NCI-H146 treated with DMSO at 0.1 percent for 48 hours (cell line): ENCODE measurements around the gene TLCD4.
A peak's percentile ranks its signal among the peaks of the same experiment; 100 is the strongest.

ENCODE experiments used
- DNase-seq: peaks from one replicate; lab custom pipeline; 2025; ENCODE audit not compliant: unreplicated experiment; lab: John Stamatoyannopoulos, UW

Gene TLCD4

DNA sequence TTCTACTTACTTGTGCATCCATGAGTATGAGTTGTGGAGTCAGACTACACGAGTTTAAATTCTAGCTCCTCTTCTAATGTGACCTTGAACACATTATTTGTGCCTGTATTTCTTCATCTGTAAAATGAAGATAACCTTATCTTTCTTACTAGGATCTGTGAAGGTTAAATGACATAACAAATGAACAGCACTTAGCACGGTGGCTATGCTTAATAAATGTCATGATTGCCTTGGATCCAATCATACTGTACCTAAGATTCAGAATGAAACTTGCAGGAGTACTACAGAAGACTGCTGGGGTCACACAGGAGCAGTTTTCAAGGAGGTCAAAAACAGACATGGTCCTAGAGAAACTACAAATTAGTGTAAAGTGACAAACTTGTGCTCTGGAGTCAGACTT is 22.2 kb upstream of the TLCD4 start:
- DNase-seq = no peak

DNA sequence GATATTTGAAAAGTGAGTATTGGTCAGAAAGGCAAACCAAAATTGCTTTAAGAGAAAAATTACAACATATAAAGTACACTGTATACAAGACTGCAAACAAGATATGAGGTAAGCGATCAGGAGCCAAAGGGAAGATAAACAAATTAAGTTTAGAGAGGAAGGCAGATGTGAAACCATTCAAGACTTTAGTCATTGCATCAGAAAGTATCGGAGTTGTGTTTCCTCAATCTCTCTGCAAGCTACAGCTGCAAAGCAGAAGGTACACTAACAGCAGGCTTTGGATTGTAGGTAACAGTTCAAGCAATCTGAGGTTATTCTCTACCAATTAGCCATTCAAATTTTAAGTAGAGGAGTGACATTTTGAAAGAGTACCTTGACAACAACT is 21.3 kb upstream of the TLCD4 start:
- DNase-seq = no peak

DNA sequence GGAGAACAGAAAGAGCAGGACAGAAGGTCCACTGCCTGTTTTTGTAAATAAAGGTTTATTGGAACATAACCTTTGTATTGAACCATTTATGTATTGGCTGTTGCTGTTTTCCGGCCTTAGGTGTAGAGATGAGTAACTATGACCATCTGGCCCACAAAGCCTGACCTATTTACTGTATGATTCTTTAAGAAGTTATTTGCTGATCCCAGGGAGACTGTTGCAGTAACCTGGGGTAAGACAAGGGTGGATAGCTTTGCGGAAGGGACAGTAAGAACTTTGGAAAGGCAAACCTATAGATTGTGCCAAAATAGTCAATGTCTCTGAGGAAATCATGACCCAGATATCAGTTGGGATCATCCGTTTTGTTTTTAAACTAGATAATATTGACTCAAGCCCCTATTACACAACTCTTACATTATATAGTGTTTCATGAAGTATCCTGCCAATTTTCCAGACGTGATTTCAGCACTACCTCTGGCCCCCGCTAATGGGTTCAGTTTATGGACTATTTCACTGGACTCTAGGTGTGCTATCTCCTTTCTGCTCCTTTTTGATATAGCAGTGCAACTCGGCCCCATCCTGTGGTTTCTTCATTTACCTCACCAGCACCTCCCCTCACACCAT is 20.8 kb upstream of the TLCD4 start:
- no peak for DNase-seq

DNA sequence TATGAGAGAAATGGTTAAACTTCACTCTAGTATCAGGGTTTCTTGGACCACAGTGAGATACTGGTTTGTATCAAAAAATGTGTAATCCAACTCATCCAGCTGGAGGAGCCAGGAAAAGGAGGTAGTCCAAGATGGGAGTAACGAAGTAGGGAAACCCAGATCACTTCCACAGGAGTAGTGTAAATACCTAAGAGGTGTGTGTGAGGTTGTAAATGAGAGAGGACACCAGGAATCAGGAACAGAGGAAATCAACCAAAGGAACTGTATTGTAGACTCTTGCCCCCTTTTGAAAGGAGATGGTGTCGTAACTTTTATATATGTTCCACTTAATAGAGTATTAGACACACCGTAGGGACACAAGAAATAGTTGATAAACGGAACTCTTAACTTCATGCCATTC is 19.7 kb upstream of the TLCD4 start:
- no peak for DNase-seq

DNA sequence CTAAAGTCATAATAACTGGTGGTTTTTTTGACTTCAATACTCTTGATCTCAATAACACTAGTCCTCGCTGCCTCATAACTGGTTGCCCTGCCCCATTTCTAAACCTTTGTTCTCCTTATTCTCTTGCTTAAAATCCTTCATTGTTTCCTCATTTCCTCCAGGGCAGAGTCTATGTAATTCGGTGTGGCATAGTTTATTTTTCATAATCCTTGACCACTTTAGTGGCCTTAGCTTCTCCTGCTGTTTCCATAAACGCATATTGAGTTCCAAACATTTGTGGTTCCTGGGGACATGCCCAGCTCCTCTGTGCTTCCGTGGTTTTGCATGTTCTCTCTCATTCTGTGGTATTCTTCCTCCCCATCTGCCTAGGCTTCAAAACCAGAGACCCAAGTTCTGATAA is 19.0 kb upstream of the TLCD4 start:
- no peak for DNase-seq

DNA sequence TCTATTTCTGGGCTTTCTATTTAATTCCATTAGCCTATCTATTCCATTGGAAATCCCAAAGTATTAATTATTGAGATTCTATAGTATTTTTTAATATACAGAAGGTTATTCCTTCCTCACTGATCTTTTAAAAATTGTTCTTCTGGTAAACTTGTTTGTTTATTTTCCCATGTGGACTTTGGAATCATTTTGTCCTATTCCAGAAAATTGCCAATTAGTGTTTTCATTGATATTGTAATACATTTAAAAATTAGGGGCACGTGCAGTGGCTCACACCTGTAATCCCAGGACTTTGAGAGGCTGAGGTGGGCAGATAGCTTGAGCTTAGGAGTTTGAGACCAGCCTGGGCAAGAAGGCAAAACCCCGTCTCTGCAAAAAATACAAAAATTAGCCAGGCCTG is 8.4 kb upstream of the TLCD4 start:
- DNase-seq = no peak

DNA sequence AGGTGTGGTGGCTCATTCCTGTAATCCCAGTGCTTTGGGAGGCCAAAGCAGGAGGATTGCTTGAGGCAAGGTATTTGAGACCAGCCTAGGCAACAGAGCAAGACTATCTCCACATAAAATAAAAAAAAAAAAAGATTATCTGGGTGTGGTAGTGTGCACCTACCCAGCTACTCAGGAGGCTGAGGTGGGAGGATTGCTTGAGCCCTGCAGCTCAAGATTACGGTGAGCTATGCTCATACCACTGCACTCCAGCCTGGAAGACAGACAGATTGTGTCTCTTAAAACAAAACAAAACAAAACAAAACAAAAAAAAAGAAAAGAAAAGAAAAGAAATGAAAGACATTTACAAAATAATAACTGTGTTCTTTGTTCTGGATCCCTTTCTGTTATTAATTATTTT is 6.1 kb upstream of the TLCD4 start:
- DNase-seq = no peak

DNA sequence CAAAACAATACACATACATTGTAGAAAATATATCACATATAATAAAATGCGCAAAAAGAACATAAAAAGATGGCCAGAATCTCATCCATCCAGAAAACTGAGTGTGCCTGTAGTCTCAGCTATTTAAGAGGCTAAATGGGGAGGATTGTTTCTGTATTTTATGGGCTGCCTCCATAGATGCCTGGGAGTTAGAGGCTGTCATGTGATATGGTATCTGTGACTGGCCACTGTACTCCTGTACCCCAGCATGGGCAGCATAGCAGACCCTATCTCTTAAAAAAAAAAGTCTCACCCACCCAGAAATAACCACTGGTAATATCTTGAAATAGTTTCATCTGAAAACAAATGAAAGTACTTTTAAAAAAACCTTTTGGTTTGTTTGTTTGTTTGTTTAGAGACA is 3.5 kb upstream of the TLCD4 start:
- DNase-seq = no peak

DNA sequence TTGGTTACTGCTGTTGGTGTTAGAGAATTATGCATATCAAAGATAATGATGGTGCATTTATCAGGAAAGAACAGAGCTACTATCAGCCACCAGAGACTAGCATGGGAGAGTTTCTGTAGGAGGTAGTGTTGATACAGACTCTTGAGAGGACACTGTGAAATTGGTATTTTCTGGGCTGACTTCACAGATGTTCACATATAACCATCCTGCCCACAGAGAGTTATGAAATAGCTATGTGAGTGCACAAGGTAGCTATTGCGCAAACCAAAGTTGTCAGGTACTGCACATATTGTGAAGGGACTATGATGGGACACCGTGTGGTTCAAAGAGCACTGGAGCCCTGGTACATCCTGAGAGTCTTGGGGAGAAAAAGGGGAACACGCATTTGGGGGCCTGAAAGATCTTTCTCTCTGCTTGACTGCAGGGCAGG is 1.4 kb upstream of the TLCD4 start:
- DNase-seq = no peak

DNA sequence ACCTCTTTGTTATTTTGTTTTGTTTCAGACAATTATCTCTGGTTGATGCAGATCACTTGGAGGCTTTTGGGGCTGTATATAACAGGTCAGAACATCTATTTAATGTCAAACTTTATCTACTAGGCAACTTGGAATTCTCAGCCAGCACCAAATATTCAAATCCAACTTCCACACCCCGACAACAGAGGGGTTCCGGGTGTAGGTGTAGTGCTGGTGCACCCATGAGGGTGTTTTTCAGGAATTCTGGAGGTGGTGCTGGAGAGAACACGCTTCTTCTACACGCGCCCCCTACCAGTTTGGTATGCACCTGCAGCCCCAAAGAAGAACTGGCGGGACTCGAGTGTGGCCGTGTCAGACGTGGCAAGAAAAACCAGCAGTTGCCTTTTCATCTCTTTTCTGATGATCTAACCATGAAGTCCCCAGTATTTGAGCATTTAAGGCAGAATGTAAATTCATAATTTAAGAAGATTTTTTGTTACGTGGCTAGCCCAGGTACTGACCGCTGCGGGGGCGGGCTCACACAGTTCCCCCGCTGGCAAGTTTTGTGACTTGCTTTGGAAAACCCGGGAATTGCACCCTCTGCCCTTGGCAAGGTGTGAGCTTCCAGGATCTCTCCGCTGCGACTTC is 462 bp upstream of the TLCD4 start:
- DNase-seq = peak; percentile 36

DNA sequence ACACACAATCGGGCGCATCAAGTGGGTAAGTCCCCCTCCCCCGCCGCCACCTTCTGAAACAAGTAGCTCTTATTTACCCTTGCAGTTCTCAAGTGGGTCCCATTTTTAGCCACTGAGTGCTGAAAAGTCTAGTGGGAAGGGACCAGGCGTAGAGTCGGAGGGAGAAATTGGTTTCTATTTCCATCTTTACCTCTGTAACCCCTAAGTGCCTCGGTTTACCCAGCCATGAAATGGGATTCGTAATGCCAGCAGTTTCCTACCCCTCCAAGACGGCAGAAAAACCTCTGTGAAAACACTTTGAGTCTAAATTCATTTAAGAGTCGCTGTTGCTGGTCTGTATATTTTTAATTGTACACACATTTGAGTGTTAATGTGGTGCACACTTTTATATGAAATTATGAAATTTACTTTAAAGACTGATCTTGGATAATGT is 928 bp downstream of the TLCD4 start:
- no peak for DNase-seq

DNA sequence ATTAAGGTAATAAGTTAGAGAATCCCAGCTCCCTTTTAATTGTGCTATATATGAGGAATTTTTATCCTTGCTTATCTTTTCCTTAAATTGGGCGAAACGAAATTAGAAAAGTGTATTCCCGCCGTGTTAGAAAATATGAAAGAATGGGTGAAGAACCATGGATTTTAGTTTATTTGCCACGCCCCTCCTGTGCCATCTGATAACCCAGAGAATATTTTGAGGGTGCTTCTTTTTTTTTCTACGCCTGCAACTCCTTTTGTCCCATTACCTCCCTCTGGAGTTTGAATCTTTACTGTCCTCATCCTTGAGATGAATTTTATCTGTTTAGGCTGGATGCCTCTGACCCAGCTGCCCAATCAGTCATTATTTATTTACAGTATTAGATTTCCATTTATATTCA is 1.6 kb downstream of the TLCD4 start:
- DNase-seq = no peak

DNA sequence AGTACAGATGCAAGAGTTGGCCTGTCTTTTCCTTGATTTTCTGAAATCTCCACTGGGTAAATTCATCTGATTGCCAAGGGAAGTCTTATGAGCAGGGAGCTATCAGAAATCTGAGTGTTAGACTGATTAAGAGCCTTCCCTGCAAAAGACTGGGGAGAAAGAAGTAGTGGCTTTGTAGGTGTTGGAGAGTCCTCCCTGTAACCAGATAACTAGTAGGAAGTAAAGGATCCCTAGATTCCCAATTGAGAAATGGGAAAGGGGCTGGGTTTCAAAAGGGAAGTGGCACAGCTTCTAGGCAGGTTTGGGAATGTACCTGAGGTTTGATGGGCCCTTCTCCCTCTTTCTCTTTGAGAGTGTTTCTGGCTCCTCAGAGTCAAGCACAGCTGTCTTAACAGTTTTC is 2.1 kb downstream of the TLCD4 start:
- DNase-seq = no peak

DNA sequence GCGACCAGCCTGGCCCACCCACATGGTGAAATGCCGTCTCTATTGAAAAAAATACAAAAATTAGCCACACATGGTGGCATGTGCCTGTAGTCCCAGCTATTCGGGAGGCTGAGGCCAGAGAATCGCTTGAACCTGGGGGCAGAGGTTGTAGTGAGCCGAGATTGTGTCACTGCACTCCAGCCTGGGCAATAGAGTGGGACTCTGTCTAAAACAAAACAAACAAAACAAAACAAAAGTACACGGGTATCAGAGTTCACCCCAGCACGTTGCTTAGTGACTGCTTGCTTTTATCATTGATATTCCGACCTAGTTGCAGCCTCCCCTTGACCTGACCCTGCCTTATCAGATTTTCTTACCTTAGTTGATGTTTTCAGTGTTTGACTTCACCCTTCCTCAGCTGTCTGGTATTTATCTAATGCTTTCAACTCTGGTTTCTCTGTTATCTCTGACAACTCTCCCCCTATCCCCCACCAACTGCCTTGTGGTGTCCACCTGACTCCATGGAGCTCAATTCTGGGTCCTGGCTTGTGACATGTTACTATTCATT is 5.1 kb downstream of the TLCD4 start:
- DNase-seq = no peak

DNA sequence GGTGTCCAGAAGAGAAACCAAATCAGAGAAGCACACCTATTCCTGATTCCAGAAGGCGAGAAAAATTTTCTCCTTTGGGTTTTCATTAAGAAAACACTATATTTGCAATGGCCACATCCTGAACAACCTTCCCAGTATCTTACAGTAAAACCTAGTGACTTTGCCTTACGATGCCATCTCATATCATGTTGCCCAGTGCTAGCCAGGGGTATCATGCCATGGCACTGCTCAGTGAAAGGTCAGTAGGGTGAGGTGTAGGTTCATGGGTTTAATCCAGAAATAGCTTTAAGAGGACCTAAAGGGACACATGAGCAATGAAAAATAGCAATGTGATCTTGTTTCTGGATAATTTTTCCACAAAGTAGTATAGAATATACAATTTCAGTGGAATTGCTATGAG is 7.2 kb downstream of the TLCD4 start:
- no peak for DNase-seq

DNA sequence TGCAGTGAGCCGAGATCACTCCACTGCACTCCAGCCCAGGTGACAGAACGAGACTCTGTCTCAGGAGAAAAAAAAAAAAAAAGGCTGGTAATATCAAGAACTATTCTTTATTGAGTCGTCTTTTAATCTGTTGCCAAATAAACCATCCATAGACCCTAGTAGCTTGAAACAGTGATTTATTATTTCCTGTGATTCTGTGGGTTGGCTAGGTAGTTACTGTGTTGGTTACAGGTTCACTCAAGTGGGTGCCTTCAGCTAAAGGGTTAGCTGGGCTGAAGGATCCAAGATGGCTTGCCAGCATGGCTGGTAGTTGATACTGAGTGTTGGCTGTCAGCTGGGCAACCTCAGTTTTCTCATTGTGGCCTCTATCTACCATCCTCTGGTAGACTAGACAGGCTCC is 9.2 kb downstream of the TLCD4 start:
- no peak for DNase-seq

DNA sequence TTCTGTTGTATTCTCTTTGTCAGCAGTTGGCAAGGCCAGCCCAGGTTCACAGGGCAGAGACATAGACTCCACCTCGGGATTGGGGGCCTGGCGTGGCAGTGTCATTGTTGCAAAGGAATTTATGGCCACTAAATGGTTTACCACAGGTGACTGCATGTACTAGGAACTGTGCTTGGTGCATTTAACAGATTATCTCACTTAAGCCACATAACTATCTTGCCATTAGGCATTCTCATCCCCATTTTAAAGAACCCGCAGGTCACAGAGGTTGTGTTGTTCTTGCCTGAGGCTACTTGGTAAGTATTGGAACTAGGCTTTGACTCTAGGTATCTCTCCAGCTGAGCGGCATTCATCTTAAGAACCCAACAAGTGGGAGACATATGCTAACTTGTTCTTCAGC is 9.7 kb downstream of the TLCD4 start:
- DNase-seq = no peak

DNA sequence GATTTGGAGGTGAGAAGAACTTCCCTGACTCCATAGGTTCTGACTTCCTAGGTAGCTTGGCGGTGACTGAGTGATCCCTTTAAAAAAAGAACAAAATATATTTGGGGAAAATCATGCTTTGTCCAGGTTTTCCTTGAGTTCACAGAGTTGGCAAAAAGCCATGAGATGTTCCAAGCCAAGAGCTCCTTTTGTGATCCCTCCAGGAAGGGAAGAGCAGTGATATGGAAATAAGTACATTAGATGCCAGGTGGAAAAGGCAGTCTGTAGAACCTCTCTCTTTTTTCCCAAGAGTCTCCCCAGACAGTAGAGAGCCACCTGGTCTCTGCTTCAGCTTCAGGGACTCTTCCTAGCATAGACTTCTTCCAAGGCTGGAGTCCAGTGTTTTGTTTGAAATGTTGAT is 10.2 kb downstream of the TLCD4 start:
- no peak for DNase-seq

DNA sequence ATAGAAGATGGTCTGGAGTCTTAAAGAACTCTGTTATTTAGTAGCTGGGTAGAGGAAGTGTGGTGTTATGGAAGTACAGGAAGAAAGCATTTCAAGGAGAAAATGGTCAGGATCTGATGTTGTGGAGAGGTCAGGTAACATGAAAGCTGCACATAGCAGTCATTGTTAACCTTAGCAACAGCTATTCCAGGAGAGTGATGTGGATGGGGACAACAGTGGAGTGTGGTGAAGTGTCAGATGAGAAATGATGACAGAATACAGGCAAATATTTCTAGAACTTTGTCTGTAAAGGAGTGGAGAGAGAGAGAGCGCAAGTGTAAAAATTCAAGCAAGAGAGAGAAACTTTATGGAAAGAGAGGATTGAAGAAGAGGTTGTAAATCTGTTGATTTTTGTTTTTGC is 15.6 kb downstream of the TLCD4 start:
- no peak for DNase-seq

DNA sequence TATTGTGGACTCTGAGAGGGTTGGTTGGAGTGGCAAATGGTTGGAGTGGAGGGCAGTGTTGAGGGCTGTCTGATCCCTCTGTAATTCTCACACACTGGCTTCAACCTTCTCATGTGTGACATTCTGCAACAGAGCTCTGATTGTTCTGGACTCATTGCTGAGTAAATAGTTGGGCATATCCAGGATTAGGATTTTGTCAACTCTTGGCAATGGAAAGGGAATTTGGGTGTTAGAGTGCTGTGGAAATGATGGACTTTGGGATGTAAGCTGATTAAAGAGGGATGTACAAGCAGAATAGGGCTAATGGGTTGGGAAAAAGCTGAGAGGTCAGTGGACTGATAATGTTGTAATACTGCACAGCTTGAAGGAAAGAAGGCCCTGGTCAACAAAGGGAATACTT is 16.5 kb downstream of the TLCD4 start:
- DNase-seq = no peak

DNA sequence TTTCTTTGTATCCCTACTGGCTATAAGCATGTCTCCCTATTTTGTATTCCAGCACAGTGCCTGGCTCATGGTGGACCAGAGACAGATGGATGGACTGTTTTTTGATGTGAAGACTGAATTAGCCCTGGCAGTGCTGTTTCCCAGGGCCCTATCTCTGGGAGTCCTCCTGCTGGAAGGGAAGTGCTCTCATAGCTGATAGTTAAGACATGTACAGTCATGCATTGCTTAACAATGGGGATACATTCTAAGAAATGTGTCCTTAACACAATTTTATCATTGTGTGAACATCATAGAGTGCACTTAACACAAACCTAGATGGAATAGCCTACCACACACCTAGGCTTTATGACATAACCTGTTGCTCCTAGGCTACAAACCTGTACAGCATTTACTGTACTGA is 21.1 kb downstream of the TLCD4 start:
- no peak for DNase-seq

DNA sequence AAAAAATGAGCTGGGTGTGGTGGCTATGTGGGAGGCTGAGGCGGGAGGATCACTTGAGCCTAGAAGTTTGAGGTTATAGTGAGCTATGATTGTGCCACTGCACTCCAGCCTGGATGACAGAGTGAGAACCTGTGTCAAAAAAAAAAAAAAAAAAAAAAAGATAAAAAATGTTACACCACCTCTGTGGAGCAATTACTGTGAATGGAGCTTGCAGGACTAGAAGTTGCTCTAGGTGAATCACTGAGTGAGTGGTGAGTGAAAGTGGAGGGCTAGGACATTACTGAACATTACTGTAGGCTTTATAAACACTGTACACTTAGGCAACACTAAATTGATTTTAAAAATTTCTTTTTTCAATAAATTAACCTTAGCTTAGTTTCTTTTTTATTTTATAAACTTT is 21.9 kb downstream of the TLCD4 start:
- no peak for DNase-seq

DNA sequence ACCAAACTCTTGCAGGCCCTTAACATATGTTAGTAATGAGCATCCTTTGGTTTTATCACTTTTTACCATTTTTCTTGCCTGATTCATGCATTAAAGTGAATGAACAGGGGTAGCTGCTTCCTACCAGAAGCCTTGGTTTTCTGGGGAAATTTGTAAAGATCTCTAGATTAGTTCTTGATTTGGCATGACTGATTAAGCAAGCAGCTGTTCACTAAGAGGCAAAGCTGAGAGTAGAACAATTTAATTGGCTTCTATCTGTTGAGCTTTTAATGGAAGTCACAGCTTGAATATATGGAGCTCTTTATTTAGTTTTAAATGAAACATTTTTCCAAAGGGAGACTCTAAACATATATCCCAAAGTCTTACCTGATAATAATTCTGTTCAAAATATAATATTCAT is 23.6 kb downstream of the TLCD4 start:
- no peak for DNase-seq
